Measurements from ENCODE around the gene NISCH.

- TF ChIP-seq, protein P1, sequence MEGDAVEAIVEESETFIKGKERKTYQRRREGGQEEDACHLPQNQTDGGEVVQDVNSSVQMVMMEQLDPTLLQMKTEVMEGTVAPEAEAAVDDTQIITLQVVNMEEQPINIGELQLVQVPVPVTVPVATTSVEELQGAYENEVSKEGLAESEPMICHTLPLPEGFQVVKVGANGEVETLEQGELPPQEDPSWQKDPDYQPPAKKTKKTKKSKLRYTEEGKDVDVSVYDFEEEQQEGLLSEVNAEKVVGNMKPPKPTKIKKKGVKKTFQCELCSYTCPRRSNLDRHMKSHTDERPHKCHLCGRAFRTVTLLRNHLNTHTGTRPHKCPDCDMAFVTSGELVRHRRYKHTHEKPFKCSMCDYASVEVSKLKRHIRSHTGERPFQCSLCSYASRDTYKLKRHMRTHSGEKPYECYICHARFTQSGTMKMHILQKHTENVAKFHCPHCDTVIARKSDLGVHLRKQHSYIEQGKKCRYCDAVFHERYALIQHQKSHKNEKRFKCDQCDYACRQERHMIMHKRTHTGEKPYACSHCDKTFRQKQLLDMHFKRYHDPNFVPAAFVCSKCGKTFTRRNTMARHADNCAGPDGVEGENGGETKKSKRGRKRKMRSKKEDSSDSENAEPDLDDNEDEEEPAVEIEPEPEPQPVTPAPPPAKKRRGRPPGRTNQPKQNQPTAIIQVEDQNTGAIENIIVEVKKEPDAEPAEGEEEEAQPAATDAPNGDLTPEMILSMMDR (conservative IDR thresholded peaks at IDR 0.05; ENCODE audit: low read depth, low read length), result no peak
- TF ChIP-seq EZH2phosphoT487 (IDR thresholded peaks at IDR 0.05; ENCODE audit: borderline replicate concordance, low read length) (no peak), EZH2 (IDR thresholded peaks at IDR 0.05; ENCODE audit: low read length, unreplicated experiment) (no peak)
Observed at GRCh38 chr3:52443268-52443610, 12.2 kb upstream of the NISCH start.

Measured in PC-3 (cell line).